ENCODE results near the gene SLC16A8.
"Not testable (repeated sequence)": the region's sequence is repeated elsewhere in the genome, so short reads cannot be mapped to it uniquely, and the experiment has no call there.

Gene SLC16A8

DNA sequence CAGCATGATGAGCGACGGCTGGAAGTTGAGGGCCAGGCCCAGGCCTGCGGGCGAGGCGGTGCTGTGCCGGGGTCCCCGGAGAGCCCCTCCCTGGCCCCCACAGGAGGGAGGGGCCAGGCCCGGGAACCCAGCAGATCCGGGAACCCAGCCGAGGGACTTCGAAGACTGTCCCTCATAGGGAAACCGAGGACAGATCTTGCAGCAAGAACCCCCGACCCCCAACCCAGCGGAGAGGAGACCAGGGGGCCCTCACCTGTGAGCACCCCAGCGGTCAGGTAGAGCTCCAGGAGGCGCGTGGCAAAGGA, 2.4 kb downstream of the SLC16A8 start:
- H3K27ac ChIP-seq: no peak overlapping the region

DNA sequence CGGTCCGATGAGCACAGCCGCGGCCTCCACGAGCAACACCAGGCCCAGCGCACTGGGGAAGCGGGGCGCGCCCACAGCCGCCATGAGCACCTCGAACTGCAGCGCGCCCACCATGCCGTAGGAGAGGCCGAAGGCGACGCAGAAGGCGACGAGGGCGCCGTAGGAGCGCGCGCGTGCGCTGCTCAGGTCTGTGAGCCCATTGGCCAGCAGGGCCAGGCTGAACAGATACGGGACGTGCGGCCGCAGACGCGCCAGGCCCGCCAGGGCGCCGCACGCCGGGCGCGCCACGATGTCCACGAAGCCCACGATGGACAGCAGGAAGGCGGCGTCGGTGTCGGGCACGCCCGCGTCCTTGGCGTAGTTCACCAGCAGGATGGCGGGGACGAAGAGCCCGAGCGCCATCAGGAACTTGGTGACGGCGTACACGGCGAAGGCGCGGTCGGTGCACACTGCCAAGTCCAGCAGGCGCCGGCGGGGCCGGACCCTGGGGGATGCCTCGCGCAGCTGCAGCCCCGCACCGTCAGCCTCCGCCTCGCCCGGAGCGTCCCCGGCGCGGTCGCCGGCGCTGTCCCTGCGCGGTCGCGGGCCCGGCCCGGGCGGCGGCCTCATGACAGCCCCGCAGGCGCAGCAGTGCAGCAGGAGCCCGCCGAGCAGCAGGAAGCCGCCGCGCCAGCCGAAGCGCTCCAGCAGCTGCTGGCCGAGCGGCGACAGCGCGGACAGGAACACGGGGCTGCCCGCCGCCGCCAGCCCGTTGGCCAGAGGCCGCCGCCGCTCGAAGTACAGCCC, 2.9 kb downstream of the SLC16A8 start:
- TF ChIP-seq, protein P1, sequence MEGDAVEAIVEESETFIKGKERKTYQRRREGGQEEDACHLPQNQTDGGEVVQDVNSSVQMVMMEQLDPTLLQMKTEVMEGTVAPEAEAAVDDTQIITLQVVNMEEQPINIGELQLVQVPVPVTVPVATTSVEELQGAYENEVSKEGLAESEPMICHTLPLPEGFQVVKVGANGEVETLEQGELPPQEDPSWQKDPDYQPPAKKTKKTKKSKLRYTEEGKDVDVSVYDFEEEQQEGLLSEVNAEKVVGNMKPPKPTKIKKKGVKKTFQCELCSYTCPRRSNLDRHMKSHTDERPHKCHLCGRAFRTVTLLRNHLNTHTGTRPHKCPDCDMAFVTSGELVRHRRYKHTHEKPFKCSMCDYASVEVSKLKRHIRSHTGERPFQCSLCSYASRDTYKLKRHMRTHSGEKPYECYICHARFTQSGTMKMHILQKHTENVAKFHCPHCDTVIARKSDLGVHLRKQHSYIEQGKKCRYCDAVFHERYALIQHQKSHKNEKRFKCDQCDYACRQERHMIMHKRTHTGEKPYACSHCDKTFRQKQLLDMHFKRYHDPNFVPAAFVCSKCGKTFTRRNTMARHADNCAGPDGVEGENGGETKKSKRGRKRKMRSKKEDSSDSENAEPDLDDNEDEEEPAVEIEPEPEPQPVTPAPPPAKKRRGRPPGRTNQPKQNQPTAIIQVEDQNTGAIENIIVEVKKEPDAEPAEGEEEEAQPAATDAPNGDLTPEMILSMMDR (conservative IDR thresholded peaks at IDR 0.05): no peak
- H3K27ac ChIP-seq: no peak overlapping the region

More for the DNA sequence above, 2.4 kb downstream of the SLC16A8 start:
- TF ChIP-seq, protein P1 (conservative IDR thresholded peaks at IDR 0.05): no peak

DNA sequence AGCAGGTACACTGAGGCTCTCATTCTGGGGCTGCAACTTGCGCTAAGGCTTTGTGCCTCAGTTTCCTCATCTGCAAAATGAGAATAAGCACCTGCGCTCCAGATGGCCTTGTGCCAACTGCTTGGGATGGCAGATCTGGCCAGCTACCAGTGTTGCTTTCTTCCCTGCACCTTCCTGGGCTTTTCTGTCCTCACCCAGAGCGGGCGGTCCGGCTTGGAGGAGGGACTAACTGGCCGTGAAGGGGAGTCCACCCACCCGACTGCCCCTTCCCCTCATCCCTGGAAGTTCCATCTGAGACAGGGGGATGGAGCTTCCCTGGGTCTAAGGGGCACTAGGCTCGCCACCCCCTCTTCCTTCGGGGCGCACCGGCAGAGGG, 3.5 kb downstream of the SLC16A8 start:
- no peak overlapping the region for H3K27ac ChIP-seq
- TF ChIP-seq, protein P1 (conservative IDR thresholded peaks at IDR 0.05): no peak

DNA sequence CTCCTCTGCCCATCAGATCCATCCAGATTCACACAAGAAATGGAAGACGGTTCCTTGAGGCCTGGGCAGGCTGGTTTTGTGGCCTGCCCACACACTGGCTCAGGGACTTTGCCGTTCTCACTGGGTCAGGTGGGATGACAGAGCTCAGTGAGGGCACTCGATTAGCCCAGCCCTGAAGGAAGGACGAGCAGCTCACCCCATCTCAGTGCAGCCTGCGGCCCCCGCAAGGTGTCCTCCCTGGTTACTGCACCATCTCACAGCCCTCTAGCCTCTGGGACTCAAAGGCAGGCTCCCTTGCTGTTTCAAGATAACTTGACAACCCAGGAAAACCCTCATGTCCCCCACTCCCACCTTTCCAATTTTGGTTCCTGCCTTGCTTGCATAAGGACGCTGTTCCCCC, 4.2 kb downstream of the SLC16A8 start:
- TF ChIP-seq, protein P1 (conservative IDR thresholded peaks at IDR 0.05): no peak
- H3K27ac ChIP-seq: no peak overlapping the region

DNA sequence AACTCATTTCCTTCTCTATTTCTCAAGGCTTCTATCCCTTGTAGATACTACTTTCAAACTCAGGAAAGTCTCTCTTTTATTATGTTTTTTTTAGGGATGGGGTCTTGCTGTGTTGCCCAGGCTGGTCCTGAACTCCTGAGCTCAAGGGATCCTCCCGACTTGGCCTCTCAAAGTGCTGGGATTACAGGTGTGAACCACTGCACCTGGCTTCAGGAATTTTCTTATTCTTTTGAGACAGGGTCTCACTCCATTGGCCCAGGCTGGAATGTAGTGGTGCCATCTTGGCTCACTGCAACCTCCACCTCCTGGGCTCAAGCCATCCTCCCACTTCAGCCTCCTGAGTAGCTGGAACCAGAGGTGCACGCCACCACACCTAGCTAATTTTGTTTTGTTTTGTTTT, 4.8 kb downstream of the SLC16A8 start:
- H3K27ac ChIP-seq: not testable (repeated sequence)

DNA sequence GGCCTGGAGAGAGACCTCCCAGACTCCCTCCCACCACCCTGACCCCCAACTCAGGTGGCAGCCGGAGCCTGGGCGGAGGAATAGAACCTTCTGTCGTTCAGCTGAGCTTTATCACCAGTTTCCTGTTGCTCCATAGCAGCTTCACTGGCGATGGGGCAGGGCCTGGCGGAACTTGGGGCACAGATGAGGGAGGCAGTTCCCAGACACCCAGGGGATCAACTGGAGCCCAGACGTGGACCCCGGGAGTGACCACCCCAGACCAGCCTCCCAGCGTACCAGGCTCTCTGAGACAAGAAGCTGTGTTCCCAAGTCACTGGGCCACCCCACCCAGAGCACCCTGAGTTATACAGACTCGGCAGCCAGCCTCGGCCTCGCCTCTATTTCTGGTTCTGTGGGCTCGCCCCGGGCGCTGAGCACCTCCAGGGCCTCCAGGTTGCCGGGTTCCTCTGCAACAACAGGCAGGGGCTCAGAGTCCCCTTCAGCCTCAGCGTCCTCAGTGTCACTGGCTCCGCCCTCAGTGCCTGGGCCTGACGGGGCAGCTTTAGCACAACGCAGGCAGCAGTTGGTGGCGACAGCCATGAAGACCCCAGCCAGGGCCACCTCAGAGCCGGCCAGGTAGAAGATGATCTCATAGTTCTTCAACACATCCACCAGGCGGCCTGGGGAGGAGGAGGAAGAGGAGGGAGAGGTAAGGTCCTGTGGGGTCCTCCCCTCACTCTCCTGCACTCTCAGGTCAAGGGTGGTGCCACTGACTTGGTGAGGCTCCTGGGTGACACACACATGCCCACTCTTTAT, 5.7 kb downstream of the SLC16A8 start:
- no peak overlapping the region for H3K27ac ChIP-seq
- TF ChIP-seq, protein P1 (conservative IDR thresholded peaks at IDR 0.05): no peak

DNA sequence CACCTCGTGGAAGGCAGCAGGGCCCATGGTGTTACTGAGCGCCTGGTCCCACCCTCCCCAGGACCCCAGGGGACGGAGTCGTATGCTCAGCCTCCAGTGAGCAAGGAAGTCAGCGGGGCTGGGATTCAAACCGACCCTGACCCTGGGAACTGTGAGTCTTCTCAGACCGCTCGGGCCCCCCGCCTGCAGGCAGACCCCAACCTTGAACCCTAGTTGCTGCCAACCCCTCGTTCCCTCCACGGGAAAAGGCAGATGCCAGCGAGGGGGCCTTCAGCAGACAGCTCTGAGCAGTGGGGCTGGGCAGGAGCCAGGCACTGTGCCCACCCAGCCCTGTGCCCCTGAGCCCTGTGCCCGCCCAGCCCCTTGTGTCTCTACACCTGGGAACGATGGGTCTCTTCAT, 6.4 kb downstream of the SLC16A8 start:
- TF ChIP-seq, protein P1 (conservative IDR thresholded peaks at IDR 0.05): no peak
- no peak overlapping the region for H3K27ac ChIP-seq

DNA sequence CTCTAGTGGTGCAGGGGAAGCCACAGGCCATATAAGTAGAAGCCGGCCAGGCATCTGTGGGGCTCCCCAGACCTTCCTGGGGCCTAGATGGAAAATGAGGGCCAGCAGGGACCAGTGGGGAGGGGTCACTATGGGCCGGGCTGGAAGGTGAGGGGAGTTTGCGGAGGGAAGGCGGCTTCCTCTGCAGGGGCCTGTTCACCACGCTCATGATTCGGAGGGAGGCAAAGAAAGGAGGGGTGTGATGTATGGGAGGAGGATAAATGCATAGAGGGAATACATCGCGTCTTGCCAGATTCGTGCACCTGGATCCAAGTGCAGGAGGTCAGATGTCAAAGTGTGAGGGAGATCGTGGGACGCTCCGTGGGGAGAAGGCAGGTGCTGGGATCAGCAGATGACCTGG, 6.9 kb downstream of the SLC16A8 start:
- no peak overlapping the region for H3K27ac ChIP-seq
- TF ChIP-seq, protein P1 (conservative IDR thresholded peaks at IDR 0.05): no peak
